HG03457 (cell line): ENCODE results near the gene HMGCL.
"Not testable (repeated sequence)": the region's sequence is repeated elsewhere in the genome, so short reads cannot be mapped to it uniquely, and the experiment has no call there.

Experiments
- ATAC-seq: cut with Tn5 transposase; IDR thresholded peaks from one replicate; pipeline ENCODE4 v1.9.1; 2021; ENCODE audit warnings: moderate number of reproducible peaks; ENCODE audit not compliant: unreplicated experiment

Gene HMGCL

GRCh38 chr1:23827717-23828116, 2.5 kb upstream of the HMGCL start:
- no peak for ATAC-seq

- not testable (repeated sequence) for ATAC-seq
Measured at GRCh38 chr1:23826590-23826989, 1.4 kb upstream of the HMGCL start.

- ATAC-seq: no peak
Measured at GRCh38 chr1:23825762-23826522, 713 bp upstream of the HMGCL start.

- ATAC-seq: no peak
Measured at GRCh38 chr1:23824711-23825075, 536 bp downstream of the HMGCL start.

- no peak for ATAC-seq
Measured at GRCh38 chr1:23823767-23824166, 1.5 kb downstream of the HMGCL start.

- ATAC-seq: no peak
Measured at GRCh38 chr1:23817633-23818032, 7.6 kb downstream of the HMGCL start.

GRCh38 chr1:23816906-23817305, 8.3 kb downstream of the HMGCL start:
- ATAC-seq: no peak

GRCh38 chr1:23816361-23816760, 8.9 kb downstream of the HMGCL start:
- ATAC-seq: no peak

GRCh38 chr1:23814016-23814415, 11.2 kb downstream of the HMGCL start:
- no peak for ATAC-seq

- ATAC-seq: no peak
Measured at GRCh38 chr1:23810818-23811540, 14.2 kb downstream of the HMGCL start.

GRCh38 chr1:23809751-23810171, 15.5 kb downstream of the HMGCL start:
- no peak for ATAC-seq

GRCh38 chr1:23807453-23807852, 17.8 kb downstream of the HMGCL start:
- ATAC-seq: no peak

GRCh38 chr1:23806280-23806679, 18.9 kb downstream of the HMGCL start:
- no peak for ATAC-seq

GRCh38 chr1:23805025-23805424, 20.2 kb downstream of the HMGCL start:
- no peak for ATAC-seq

- no peak for ATAC-seq
Measured at GRCh38 chr1:23804183-23804835, 20.9 kb downstream of the HMGCL start.

GRCh38 chr1:23803674-23804073, 21.6 kb downstream of the HMGCL start:
- ATAC-seq: no peak

- not testable (repeated sequence) for ATAC-seq
Measured at GRCh38 chr1:23802809-23803342, 22.4 kb downstream of the HMGCL start.

- ATAC-seq: no peak
Measured at GRCh38 chr1:23801876-23802275, 23.4 kb downstream of the HMGCL start.

- no peak for ATAC-seq
Measured at GRCh38 chr1:23801338-23801748, 23.9 kb downstream of the HMGCL start.

- ATAC-seq: peak; percentile 54
Measured at GRCh38 chr1:23800400-23801337, 24.6 kb downstream of the HMGCL start, which contains the start of gene GALE. TSS of gene GALE (minus strand) at chr1:23800754. CDS start at chr1:23799007, 1,747 bp downstream.
